GM10266 (cell line): ENCODE results near the gene KSR1.
"Not testable (repeated sequence)": the region's sequence is repeated elsewhere in the genome, so short reads cannot be mapped to it uniquely, and the experiment has no call there.

ENCODE experiments used
- DNase-seq: peaks from one replicate; pipeline ENCODE4 v3.0.0; 2012; ENCODE audit errors: extremely low spot score
- TF ChIP-seq, protein P1 (sequence below): IDR thresholded peaks from 2 replicates; pipeline ENCODE4 v1.5.1; 2012; ENCODE audit warnings: mild to moderate bottlenecking, low read depth; ENCODE audit not compliant: control insufficient read depth, insufficient read depth; ENCODE audit errors: missing control alignments

KSR1 gene

DNA sequence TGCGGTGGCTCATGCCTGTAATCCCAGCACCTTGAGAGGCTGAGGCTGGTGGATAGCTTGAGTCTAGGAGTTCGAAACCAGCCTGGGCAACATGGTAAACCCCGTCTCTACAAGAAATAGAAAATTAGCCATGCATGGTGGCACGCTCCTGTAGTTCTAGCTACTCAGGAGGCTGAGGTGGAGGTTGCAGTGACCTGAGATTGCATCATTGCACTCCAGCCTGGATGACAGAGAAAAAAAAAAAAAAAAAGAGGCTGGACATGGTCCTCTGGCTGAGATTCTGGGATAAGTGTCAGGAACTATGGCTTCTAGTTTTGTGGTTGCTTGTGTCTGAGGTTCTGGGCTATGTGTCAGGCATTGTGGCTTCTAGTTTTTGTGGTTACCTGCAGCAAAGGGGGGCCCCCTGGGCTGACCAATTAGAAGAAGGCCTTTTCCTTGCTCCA, 7.0 kb downstream of the KSR1 start:
- TF ChIP-seq, protein P1, sequence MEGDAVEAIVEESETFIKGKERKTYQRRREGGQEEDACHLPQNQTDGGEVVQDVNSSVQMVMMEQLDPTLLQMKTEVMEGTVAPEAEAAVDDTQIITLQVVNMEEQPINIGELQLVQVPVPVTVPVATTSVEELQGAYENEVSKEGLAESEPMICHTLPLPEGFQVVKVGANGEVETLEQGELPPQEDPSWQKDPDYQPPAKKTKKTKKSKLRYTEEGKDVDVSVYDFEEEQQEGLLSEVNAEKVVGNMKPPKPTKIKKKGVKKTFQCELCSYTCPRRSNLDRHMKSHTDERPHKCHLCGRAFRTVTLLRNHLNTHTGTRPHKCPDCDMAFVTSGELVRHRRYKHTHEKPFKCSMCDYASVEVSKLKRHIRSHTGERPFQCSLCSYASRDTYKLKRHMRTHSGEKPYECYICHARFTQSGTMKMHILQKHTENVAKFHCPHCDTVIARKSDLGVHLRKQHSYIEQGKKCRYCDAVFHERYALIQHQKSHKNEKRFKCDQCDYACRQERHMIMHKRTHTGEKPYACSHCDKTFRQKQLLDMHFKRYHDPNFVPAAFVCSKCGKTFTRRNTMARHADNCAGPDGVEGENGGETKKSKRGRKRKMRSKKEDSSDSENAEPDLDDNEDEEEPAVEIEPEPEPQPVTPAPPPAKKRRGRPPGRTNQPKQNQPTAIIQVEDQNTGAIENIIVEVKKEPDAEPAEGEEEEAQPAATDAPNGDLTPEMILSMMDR = no peak
- DNase-seq = no peak

DNA sequence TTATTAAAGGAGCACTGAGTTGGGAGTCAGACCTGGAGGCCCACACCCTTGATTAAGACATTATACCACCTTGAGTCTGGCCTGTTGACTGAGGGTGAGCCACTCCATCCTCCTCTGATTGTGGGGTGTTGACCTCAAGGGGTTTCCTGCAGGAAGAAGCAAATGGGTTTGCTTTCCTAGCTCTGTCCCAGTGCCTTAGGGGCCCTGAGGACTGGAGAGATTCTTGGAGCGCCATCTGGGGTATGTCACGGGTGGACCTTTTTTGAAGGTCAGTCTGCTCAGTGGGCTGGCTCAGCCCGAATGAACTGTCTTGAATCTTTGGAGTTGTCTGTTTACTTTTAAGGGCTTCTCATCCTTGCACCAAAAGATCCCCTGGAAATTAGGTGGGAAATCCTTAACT, 7.8 kb downstream of the KSR1 start:
- not testable (repeated sequence) for DNase-seq

DNA sequence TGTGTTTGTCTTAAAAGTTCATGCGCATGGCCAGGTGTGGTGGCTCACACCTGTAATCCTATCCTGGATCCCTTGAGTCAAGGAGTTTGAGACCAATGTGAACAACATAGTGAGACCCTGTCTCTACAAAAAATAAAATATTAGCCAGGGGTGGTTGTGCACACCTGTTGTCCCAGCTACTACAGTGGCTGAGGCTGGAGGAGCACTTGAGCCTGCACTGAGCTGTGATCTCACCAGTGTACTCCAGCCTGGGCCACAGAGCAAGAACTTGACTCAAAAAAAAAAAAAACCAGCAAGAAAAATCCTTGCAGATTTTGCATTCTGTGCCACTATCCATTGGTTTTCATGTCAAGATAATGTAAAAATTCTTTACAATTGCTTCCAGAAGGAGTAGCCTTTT, 8.2 kb downstream of the KSR1 start:
- no peak for DNase-seq
- TF ChIP-seq, protein P1 = no peak

DNA sequence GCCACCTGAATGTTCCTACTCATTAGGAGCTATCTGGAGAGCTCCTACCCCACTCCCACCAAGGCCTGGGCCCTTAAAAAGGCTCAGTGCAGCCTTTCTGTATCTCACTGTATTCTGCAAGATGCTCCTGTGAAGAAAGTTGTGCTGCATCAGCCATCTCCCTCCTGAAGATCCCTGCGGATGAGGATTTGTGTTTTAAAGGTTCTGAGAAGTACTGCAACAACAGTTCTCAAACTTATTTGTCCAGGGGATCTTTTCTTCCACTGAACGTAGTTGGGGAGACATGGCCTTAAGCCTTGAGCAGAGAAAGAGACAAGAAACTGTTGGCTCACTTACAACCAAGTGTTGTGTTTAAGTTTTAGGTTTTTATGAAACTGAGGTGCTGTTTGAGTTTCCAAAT, 9.6 kb downstream of the KSR1 start:
- DNase-seq = not testable (repeated sequence)

DNA sequence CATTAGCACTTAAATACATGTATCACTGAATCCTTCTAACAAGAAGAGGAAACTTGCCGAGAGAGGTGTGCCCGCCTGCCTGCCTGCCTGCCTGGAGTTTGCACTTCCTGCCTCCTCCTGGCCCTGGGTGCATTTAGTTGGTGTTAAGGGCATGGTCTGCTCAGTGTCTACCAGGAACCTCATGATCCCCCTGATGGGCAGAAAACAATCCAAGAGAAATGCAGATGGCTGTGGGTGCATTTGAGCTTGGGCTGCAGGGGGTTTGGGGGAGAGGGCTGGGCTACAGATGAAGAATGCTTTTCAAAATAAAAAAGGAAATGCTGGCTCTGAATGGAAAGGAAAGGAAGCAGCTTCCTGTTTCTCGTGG, 10.1 kb downstream of the KSR1 start:
- no peak for DNase-seq
- TF ChIP-seq, protein P1 = no peak

DNA sequence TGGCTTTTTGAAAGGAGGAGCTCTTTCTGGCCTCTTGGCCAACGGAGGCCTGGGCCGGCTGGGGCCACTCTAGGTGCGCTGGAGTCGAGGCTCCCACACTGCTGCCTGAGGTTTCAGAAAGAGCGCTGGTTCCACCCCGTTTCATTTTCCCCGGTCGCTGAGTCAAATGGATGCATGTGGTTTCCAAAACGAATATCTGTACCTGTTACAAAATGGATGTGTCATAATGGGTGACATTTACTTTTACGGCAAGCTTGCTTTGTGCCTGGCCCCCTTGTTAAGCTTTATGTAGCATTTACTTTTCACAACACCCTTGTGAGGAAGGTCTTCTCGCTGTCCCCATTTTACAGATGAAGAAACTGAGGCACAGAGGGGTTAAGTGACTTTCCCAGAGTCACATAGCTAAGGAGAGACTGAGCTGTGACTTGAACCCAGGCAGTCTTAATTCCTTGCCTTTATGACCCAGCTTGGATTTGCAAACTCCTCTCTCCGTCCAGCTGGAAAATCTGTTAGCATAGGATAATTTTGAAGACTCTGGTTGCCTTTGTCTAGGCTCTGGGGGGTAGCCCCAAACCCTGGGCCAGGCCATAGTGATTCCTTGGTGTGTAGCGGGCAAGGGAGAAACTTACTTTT, 10.6 kb downstream of the KSR1 start:
- DNase-seq = peak; percentile 72
- TF ChIP-seq, protein P1 = peak; percentile 22

DNA sequence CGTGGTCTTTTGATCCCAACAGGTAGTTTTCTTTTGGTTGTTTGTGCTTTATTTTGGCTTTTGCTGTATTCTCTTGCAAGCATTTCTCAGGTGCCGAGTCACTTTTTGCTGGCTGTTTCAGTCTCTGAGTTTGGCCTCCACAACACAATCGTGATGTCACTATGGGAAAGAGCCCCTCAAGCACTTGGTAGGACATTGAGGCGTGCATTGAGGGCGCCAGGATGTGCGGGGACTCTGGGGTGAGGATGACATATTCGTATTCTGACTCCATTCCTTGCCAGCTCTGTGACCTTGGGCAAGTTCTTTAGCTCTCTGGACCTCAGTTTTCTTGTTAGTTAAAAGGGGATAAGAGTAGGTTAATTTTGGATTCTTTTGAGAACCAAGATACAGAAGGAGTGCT, 13.0 kb downstream of the KSR1 start:
- no peak for DNase-seq
- TF ChIP-seq, protein P1 = no peak

DNA sequence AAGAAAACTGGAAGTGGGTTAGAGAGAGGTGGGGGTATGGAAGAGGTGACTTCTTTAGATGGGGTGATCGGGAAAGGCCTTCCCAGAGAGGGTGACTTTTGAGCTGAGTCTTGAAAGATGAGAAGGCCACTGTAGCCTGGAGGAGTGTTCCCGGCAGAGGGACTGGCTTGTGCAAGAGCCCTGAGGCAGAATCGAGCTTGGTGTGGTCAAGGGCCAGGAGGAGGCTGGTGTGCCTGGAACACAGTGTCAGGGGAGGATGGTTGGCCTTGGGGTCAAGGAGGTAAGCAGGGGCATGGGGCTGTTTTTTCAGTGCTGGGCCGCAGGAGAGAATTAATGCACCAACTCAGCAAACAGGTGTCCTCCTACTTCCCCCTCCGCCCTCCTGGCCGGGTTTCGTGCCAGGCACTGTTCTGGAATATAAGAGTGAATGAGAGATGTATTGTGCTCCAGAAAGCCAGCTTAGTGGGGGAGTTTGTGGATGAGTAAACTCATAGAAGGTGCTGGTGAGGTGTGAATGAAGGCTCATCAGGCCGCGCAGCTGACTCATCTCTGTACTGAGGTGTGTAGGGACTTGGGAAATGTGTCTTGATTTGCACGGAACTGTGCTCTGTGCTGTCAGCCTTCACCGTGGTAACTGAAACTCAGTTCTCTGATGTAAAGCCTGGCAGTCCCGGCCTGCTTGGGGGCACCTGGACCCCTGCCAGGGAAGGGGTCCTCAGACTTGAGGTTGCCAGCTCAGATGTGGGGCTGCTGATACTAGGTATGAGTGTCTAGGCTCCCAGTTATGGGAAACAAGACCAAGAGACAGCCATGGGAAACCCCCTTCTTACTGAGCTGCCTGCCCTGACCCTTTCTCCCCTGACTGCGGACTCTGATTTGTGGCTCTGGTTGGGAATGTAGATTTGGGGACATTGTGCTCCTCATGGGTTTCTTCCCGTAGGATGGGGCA, 15.3 kb downstream of the KSR1 start:
- TF ChIP-seq, protein P1 = no peak
- no peak for DNase-seq
